ENCODE results near the gene C1GALT1C1L.
"Not testable (repeated sequence)": the region's sequence is repeated elsewhere in the genome, so short reads cannot be mapped to it uniquely, and the experiment has no call there.

The C1GALT1C1L gene

DNA sequence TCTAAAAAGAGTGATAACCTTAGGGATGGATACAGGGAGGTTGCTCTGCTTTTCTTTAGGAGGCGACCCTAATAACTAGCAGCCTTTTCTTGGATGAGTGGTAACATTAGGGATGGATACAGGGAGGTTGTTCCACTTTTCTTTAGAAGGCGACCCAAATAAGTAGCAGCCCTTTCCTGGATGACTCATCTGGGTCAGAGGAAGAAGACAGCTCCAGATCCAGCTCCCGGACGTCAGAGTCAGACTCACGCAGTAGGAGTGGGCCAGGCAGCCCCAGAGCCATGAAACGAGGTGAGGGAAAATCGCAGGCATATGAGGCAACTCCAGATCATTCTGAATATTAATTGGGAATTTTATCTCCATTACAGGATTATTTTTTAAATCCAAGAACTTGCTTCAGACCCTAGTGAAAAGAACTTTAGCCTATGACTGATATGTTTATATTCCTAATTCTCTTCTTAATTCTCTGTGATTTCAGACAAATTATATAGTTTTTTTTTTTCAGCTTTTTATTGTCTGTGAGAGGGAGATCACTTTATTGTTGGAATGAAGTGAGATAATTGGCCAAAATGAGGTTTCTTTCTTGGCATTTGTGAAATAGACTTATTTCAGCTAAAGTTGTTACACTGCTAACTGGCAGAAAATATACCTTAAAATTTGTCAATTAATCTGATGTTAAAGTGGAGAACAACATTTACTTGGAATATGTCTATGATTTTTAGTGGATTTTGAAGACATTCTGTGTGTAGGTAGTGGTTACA is 31.2 kb upstream of the C1GALT1C1L start:
- no peak for DNase-seq (ENCODE audit: insufficient read length)
- no peak for TF ChIP-seq POLR2AphosphoS5 (IDR thresholded peaks at IDR 0.05; ENCODE audit: low read depth, low read length)
- no peak for TF ChIP-seq POLR2A (IDR thresholded peaks at IDR 0.05; ENCODE audit: low read depth, low read length)
- no peak for TF ChIP-seq TAF1 (IDR thresholded peaks at IDR 0.05; ENCODE audit: borderline replicate concordance, low read depth, low read length)
- FAIRE-seq: no peak

GRCh38 chr2:43701111-43701510 is 24.9 kb upstream of the C1GALT1C1L start:
- no peak for TF ChIP-seq POLR2AphosphoS5 (IDR thresholded peaks at IDR 0.05; ENCODE audit: low read depth, low read length)
- no peak for TF ChIP-seq POLR2A (IDR thresholded peaks at IDR 0.05; ENCODE audit: low read depth, low read length)
- TF ChIP-seq TAF1 (IDR thresholded peaks at IDR 0.05; ENCODE audit: borderline replicate concordance, low read depth, low read length): no peak
- DNase-seq (ENCODE audit: insufficient read length) (no peak), FAIRE-seq (no peak)

DNA sequence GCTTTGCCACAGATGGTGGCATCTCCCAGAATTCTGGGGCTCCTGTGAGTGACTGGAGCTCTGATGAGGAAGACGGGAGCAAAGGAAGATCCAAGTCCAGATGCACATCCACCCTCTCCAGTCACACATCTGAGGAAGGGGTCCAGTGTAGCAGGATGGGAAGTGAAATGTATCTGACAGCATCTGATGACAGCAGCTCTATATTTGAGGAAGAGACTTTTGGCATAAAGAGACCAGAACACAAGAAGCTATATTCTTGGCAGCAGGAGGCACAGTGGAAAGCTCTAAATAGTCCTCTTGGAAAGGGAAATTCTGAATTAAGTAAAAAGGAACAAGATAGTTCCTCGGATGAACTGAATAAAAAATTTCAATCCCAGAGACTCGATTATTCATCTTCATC is 23.5 kb upstream of the C1GALT1C1L start:
- no peak for TF ChIP-seq POLR2A (IDR thresholded peaks at IDR 0.05; ENCODE audit: low read depth, low read length)
- FAIRE-seq (no peak), DNase-seq (ENCODE audit: insufficient read length) (no peak)

DNA sequence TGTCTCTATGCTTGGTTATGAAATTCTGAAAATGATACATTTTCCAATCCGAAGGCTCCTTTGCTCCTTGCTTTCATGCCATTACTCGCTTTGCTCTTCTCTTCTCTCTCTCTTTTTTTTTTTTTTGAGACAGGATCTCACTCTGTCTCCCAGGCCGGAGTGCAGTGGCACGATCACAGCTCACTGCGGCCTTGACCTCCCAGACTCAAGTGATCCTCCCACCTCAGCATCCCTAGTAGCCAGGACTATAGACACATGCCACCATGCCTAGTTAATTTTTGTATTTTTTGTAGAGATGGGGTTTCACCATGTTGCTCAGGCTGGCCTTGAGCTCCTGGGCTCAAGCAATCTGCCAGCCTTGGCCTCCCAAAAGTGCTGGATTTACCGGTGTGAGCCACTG is 21.9 kb upstream of the C1GALT1C1L start:
- DNase-seq (ENCODE audit: insufficient read length); FAIRE-seq: not testable (repeated sequence)

DNA sequence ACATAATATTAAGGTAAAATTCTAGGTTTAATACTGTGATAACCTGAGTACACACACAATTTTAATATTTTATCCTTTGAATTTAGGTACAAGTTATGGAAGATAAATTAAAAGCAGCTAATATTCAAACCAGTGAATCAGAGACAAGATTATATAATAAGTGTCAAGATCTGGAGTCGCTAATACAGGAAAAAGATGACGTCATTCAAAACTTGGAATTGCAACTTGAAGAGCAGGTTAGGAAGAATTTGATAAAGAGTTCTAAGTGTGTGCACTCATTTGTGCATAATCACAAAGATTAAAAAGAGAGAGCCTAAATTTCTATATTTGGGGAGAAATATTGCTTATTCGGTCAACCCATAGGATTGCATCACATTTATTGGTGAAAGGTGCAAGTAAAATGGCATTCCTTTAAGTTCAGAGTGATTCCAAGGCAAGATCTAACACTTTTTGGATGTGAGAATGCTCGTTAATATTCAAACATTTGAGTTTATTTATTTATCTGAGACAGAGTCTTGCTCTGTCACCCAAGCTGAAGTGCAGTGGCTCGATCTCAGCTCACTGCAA is 16.3 kb upstream of the C1GALT1C1L start:
- no peak for TF ChIP-seq TAF1 (IDR thresholded peaks at IDR 0.05; ENCODE audit: borderline replicate concordance, low read depth, low read length)
- FAIRE-seq (no peak), DNase-seq (ENCODE audit: insufficient read length) (no peak)

GRCh38 chr2:43689999-43690398 is 13.8 kb upstream of the C1GALT1C1L start:
- FAIRE-seq (no peak), DNase-seq (ENCODE audit: insufficient read length) (no peak)
- TF ChIP-seq POLR2A (IDR thresholded peaks at IDR 0.05; ENCODE audit: low read depth, low read length): no peak
- TF ChIP-seq TAF1 (IDR thresholded peaks at IDR 0.05; ENCODE audit: borderline replicate concordance, low read depth, low read length): no peak
- no peak for TF ChIP-seq POLR2AphosphoS5 (IDR thresholded peaks at IDR 0.05; ENCODE audit: low read depth, low read length)

DNA sequence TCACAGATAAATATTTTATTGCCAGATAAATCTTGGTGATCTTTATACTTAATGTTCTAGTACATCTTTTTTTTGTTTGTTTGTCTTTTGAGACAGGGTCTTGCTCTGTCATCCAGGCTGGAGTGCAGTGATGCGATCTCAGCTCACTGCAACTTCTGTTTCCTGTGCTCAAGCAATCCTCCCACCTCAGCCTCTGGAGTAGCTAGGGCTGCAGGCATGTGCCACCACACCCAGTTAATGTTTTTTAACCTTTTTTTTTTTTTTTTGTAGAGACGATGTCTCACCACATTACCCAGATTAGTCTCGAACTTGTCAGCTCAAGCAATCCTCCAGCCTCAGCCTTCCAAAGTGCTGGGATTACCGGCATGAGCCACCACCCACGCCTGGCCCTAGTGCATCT is 9.1 kb upstream of the C1GALT1C1L start:
- DNase-seq (ENCODE audit: insufficient read length) (no peak), FAIRE-seq (no peak)
- no peak for TF ChIP-seq POLR2A (IDR thresholded peaks at IDR 0.05; ENCODE audit: low read depth, low read length)
- TF ChIP-seq POLR2AphosphoS5 (IDR thresholded peaks at IDR 0.05; ENCODE audit: low read depth, low read length): no peak
- no peak for TF ChIP-seq TAF1 (IDR thresholded peaks at IDR 0.05; ENCODE audit: borderline replicate concordance, low read depth, low read length)

DNA sequence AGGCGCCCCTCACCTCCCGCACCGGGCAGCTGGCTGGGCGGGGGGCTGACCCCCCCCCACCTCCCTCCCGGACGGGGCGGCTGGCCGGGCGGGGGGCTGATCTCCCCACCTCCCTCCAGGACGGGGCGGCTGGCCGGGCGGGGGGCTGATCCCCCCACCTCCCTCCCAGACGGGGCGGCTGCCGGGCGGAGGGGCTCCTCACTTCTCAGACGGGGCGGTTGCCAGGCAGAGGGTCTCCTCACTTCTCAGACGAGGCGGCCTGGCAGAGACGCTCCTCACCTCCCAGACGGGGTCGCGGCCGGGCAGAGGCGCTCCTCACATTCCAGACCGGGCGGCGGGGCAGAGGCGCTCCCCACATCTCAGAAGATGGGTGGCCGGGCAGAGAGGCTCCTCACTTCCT is 1.6 kb upstream of the C1GALT1C1L start:
- DNase-seq (ENCODE audit: insufficient read length); FAIRE-seq: not testable (repeated sequence)

DNA sequence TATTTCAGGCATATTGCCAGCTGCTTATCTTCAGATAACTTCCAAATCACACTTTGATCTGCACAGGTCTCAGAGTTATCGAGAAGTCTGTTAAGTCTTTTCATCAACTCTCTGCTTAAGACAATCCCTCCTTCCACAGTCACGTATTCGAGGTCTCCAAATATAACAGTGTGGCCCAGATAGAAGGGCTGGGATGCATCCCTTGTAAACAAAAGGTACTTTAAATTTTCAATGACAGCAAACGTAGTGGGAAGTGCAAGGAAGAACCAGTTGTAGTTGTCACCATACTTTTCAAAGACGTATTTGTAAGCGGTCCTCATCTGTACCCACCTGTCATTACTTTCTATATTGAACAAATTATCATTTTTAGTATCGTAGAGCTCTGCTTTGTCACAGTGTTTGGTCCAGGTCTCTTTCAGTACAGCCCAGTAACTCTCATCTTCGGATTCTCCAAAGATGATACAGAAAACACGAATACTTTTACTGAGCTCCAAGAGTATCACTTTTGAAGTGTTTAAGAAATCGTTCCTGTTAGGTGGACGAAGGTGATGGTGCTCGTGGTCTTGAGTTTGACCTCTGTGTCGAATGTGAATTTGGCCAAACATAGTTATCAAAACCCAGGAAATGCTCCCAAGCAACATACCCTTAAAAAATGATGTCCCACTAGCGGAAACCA is 445 bp downstream of the C1GALT1C1L start:
- TF ChIP-seq POLR2AphosphoS5 (IDR thresholded peaks at IDR 0.05; ENCODE audit: low read depth, low read length): no peak
- no peak for TF ChIP-seq POLR2A (IDR thresholded peaks at IDR 0.05; ENCODE audit: low read depth, low read length)
- TF ChIP-seq TAF1 (IDR thresholded peaks at IDR 0.05; ENCODE audit: borderline replicate concordance, low read depth, low read length): no peak
- DNase-seq (ENCODE audit: insufficient read length) (no peak), FAIRE-seq (no peak)

GRCh38 chr2:43657241-43657640 is 19.0 kb downstream of the C1GALT1C1L start:
- FAIRE-seq: no peak
- TF ChIP-seq POLR2A (IDR thresholded peaks at IDR 0.05; ENCODE audit: low read depth, low read length) (no peak), TAF1 (IDR thresholded peaks at IDR 0.05; ENCODE audit: borderline replicate concordance, low read depth, low read length) (no peak), POLR2AphosphoS5 (IDR thresholded peaks at IDR 0.05; ENCODE audit: low read depth, low read length) (no peak)
- DNase-seq (ENCODE audit: insufficient read length): no peak

DNA sequence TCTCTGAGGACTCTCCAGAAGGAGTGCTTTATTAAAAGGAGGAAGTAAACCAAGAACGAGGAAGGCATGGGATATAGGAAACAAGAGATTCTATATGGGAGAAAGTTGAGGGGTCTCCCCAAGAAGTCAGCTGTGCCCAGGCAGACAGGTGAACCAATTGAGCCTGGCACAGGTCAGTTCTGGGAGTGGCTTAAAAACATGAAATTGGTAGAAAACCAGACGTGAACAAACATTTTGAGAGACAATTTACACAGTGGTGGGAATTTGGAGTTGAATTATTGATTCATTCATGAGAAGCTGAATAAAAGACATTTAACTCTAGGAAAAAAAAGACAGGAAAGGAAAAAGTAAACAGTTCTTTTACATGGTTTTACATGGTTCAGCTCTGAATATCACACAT is 22.7 kb downstream of the C1GALT1C1L start:
- FAIRE-seq (no peak), DNase-seq (ENCODE audit: insufficient read length) (no peak)
- no peak for TF ChIP-seq POLR2AphosphoS5 (IDR thresholded peaks at IDR 0.05; ENCODE audit: low read depth, low read length)
- TF ChIP-seq TAF1 (IDR thresholded peaks at IDR 0.05; ENCODE audit: borderline replicate concordance, low read depth, low read length): no peak
- no peak for TF ChIP-seq POLR2A (IDR thresholded peaks at IDR 0.05; ENCODE audit: low read depth, low read length)

DNA sequence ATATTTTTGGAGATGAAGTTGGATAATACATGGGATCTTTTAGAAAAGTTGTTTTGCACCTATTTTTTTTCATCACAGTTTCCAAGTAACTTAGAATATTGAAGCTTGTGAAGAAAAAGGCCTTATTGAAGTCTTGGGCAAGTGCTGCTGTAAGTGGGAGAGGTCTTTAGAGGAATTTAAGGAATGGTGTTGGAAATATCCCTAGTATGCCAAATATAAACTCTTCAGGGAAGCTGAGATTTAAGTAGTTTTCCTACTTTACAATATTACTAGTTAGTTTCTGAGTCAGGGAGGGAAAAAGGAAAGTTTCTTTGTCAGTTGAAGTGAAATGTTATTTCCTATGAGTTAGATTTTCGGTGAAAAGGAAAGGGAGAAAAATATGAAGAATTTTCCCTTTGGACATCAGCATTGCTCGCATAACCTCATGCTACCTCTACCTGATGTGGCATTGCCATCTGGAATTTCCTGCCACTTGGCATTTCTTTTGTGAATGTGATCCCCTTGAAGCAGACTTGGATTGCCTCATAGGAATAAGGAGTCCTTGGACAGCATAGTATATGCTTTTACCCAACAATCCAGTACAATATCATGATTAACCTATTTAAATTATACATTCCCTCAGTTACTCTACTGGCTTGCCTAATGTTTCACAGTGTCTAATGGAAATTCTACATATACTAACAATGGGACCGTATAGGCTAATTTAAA is 27.1 kb downstream of the C1GALT1C1L start:
- no peak for FAIRE-seq
- no peak for DNase-seq (ENCODE audit: insufficient read length)
- no peak for TF ChIP-seq TAF1 (IDR thresholded peaks at IDR 0.05; ENCODE audit: borderline replicate concordance, low read depth, low read length)
- no peak for TF ChIP-seq POLR2AphosphoS5 (IDR thresholded peaks at IDR 0.05; ENCODE audit: low read depth, low read length)
- no peak for TF ChIP-seq POLR2A (IDR thresholded peaks at IDR 0.05; ENCODE audit: low read depth, low read length)
